ENCODE results near the gene ABCB1. TPM values are rescaled to one million over a fixed set of nuclear protein-coding genes. Genes with fewer than 3 reads are reported as not detected.

Gene ABCB1
- total RNA-seq, 4 donors from 2014 or later: 43.7 to 394 (median 285) TPM

DNA sequence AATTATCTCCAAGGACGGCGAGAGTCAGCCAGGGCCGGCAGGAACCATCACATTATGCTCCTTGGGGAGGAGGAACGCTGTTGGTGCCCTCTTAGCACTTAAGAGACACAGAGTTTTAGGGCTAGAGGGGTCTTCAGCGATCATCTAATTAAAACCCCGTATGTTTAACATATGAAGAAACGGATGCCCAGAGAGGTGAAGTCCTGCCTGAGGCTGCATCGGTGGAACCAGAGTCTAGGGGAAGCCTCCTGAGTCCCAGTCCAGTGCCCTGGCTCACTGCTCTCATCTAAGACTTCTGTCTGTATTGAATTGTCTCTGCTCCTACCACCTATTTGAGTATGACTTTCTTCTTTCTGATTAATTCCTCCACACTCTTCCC lies 124.5 kb downstream of the ABCB1 start:
- H3K27ac ChIP-seq: peak overlapping the region in 2 of 4 donors; percentile 69 to 82
- peak overlapping the region in 3 of 4 donors; percentile 42 to 61 (median 51) for H3K4me3 ChIP-seq
- no peaks in the 10 kb centered on the region for H3K36me3 ChIP-seq
- peaks cover 0 to 19% (median 2%) of the 10 kb centered on the region in 4 donors for H3K4me1 ChIP-seq
- no peaks in the 10 kb centered on the region for H3K9me3 ChIP-seq
- TF ChIP-seq POLR2A (IDR thresholded peaks at IDR 0.05): no peak
- TF ChIP-seq, protein P1, sequence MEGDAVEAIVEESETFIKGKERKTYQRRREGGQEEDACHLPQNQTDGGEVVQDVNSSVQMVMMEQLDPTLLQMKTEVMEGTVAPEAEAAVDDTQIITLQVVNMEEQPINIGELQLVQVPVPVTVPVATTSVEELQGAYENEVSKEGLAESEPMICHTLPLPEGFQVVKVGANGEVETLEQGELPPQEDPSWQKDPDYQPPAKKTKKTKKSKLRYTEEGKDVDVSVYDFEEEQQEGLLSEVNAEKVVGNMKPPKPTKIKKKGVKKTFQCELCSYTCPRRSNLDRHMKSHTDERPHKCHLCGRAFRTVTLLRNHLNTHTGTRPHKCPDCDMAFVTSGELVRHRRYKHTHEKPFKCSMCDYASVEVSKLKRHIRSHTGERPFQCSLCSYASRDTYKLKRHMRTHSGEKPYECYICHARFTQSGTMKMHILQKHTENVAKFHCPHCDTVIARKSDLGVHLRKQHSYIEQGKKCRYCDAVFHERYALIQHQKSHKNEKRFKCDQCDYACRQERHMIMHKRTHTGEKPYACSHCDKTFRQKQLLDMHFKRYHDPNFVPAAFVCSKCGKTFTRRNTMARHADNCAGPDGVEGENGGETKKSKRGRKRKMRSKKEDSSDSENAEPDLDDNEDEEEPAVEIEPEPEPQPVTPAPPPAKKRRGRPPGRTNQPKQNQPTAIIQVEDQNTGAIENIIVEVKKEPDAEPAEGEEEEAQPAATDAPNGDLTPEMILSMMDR (IDR thresholded peaks at IDR 0.05): no peak
- no peaks in the 10 kb centered on the region for H3K27me3 ChIP-seq
- no peak for DNase-seq

DNA sequence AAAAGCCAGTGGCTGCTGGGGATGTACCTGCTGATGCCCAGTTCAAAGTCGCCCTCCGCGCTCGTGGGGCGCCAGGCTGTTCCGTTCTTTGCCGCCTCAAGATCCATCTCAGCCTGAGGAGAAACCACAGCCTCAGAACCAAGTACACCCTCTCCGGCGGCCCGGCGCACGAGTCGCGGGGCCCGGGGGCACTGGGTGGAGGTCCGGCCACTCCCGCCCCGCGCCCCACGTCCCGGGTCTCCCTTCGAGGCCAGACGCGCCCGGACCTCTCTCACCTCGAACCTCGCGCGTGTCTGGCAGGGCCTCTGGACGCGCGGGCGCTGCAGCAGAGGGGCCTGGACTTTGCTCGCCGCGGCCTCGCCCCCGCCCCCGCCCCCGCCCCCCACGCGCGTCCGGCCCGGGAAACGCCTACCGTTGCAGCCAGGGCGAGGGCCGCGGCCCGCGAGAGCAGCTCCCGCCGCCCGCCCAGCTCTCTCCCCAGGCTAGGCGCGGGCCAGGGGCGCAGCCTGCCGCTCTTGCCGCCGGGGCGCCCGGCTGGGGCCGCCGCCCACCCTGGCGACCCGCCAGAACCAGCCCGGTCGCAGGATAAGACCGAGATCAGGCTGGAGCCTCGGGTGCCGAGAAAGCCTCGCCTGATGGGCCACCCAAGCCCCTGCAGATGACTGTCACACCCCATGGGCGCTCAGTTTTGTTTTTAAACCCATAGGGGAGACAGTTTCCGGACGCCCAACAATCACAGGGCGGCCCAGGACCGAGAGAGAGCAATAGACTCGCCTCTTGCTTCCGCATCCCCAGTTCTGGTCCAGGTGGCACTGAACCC lies 125.1 kb downstream of the ABCB1 start, which contains the start of gene ABCB4:
Gene ABCB4, minus strand, starts transcription at position 322 of the 820 bp plus-strand sequence. Its CDS starts 215 bp downstream, at position 107.
- DNase-seq: peak; percentile 33 to 59 (median 58)
- TF ChIP-seq, protein P1 (IDR thresholded peaks at IDR 0.05): no peak
- no peak for TF ChIP-seq POLR2A (IDR thresholded peaks at IDR 0.05)

DNA sequence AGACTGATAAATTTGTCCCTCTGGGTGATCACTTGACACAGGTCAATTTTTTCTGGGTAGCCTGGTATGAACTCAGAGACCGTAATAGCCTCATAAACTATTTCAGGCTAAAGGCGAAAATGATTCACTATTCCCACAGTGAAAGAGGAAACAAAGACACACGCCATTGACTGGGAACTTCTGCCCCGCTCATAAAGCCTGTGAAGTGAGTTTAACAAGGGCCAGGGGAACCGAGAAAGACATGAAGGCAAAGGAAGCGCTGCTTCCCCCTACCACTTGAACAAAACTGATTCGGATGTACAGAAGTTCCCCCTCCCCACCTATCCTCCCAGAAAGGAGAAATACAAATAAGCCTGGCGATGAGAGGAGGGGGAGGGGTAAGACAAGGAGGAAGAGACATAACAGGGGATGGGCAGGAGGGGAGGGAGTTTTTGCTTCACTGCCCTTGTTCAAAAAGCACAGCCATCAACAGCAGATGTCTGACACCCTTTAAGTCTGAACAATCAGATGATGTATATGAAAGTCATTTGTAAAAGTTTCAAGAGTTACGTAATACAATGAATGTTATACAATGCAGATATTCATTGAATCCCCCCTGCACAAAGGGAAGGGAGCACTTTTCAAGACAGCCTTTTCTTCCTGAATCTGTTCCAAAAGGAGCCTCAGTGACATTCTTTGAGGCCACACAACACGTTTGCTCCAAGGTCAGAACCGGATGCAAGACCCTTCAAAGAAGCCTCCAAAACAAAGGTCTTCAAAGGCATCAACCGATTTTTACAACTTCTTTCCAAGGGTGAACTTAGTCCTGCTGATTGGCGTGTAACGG lies 125.9 kb downstream of the ABCB1 start:
- peak in 2 of 3 donors; percentile 51 to 69 for DNase-seq

More for the DNA sequence above, 125.1 kb downstream of the ABCB1 start, which contains the start of gene ABCB4:
- peak within 1 kb of the TSS in 3 of 4 donors; percentile 13 to 82 (median 69) for H3K27ac ChIP-seq
- peak within 1 kb of the TSS; percentile 42 to 63 (median 56) for H3K4me3 ChIP-seq
- no peaks in the 10 kb centered on the region for H3K36me3 ChIP-seq
- H3K27me3 ChIP-seq: no peaks in the 10 kb centered on the region
- no peaks in the 10 kb centered on the region for H3K9me3 ChIP-seq
- H3K4me1 ChIP-seq: peaks cover 0 to 19% (median 2%) of the 10 kb centered on the region in 4 donors

DNA sequence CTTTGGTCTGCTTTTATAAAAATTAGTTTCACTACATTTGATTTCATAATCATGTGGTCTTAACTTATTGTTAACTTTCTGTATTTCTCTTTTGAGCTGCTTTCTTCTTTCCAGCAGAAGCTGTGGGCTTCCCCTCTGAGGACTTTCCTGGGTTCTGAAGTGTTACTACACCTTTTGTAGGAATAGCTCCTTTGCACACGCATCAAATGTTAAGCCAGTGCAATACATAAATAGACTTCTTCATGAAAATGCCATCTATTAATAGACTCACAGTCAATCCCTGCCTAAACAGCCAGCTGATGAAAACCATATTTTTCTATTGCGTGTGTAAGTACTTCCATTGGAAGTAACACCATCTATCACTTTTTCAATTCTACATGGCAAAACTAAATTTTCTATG lies 126.7 kb downstream of the ABCB1 start:
- no peaks in the 10 kb centered on the region for H3K9me3 ChIP-seq
- H3K4me3 ChIP-seq: peak overlapping the region in 1 of 4 donors; percentile 42
- DNase-seq: no peak
- peaks cover 0 to 19% (median 2%) of the 10 kb centered on the region in 4 donors for H3K4me1 ChIP-seq
- peak overlapping the region in 2 of 4 donors; percentile 20 to 82 for H3K27ac ChIP-seq
- no peak for TF ChIP-seq POLR2A (IDR thresholded peaks at IDR 0.05)
- TF ChIP-seq, protein P1 (IDR thresholded peaks at IDR 0.05): no peak
- no peaks in the 10 kb centered on the region for H3K27me3 ChIP-seq
- no peaks in the 10 kb centered on the region for H3K36me3 ChIP-seq

More for the DNA sequence above, 125.9 kb downstream of the ABCB1 start:
- no peaks in the 10 kb centered on the region for H3K9me3 ChIP-seq
- peaks cover 0 to 19% (median 2%) of the 10 kb centered on the region in 4 donors for H3K4me1 ChIP-seq
- H3K27me3 ChIP-seq: no peaks in the 10 kb centered on the region
- H3K36me3 ChIP-seq: no peaks in the 10 kb centered on the region
- peak overlapping the region in 3 of 4 donors; percentile 13 to 82 (median 69) for H3K27ac ChIP-seq
- peak overlapping the region; percentile 42 to 63 (median 56) for H3K4me3 ChIP-seq
- no peak for TF ChIP-seq POLR2A (IDR thresholded peaks at IDR 0.05)
- TF ChIP-seq, protein P1 (IDR thresholded peaks at IDR 0.05): no peak

DNA sequence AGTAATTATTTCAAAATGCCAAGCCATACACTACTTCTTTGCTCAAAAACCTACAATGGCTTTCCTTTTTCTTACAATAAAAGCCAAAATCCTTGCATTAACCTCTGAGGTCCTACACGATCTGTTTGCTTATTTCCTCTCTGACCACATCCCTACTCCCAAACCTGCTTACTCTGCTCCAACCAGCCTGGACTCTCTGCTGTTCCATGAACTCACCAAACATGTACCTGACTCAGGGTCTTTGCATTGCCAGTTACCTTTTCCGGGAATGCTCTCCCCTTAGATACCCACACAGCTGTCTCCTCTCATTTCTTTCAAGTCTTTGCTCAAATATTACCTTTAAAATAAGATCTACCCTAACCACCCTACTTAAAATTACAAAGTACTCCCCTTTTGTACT lies 127.5 kb downstream of the ABCB1 start:
- no peak overlapping the region for H3K27ac ChIP-seq
- no peaks in the 10 kb centered on the region for H3K36me3 ChIP-seq
- no peak for DNase-seq
- peak overlapping the region in 1 of 4 donors; percentile 11 for H3K4me3 ChIP-seq
- H3K4me1 ChIP-seq: peaks cover 0 to 19% (median 2%) of the 10 kb centered on the region in 4 donors
- H3K27me3 ChIP-seq: no peaks in the 10 kb centered on the region
- H3K9me3 ChIP-seq: no peaks in the 10 kb centered on the region
- no peak for TF ChIP-seq POLR2A (IDR thresholded peaks at IDR 0.05)
- TF ChIP-seq, protein P1 (IDR thresholded peaks at IDR 0.05): no peak

Measured in Peyer's patch (tissue), 4 donors.